Measurements from ENCODE around the gene ACTA2.

GRCh38 chr10:88992921-88993524, 40.5 kb upstream of the ACTA2 start:
- TF ChIP-seq RFX5 (IDR thresholded peaks at IDR 0.05; ENCODE audit: low read length) (no peak), ELF1 (IDR thresholded peaks at IDR 0.05) (no peak), MAX (IDR thresholded peaks at IDR 0.05; ENCODE audit: low read depth) (no peak), JUND (IDR thresholded peaks at IDR 0.05) (no peak), RXRA (IDR thresholded peaks at IDR 0.05; ENCODE audit: borderline replicate concordance, low read depth) (no peak), EP300 (IDR thresholded peaks at IDR 0.05; ENCODE audit: borderline replicate concordance in 1 of 2, low read depth in 1 of 2, low read length in 1 of 2) (no peak), POLR2AphosphoS5 (IDR thresholded peaks at IDR 0.05; ENCODE audit: low read depth, low read length) (no peak), NFIC (IDR thresholded peaks at IDR 0.05; ENCODE audit: borderline replicate concordance) (no peak), RAD21 (IDR thresholded peaks at IDR 0.05; ENCODE audit: low read length) (no peak), FOXM1 (IDR thresholded peaks at IDR 0.05; ENCODE audit: low read depth) (no peak), FOSL2 (IDR thresholded peaks at IDR 0.05; ENCODE audit: borderline replicate concordance, low read depth) (no peak), SIN3A (IDR thresholded peaks at IDR 0.05; ENCODE audit: borderline replicate concordance, low read depth, low read length) (no peak), GATA2 (CRISPR knock-in tag; IDR thresholded peaks at IDR 0.05) (no peak)
- TF ChIP-seq, protein P1, sequence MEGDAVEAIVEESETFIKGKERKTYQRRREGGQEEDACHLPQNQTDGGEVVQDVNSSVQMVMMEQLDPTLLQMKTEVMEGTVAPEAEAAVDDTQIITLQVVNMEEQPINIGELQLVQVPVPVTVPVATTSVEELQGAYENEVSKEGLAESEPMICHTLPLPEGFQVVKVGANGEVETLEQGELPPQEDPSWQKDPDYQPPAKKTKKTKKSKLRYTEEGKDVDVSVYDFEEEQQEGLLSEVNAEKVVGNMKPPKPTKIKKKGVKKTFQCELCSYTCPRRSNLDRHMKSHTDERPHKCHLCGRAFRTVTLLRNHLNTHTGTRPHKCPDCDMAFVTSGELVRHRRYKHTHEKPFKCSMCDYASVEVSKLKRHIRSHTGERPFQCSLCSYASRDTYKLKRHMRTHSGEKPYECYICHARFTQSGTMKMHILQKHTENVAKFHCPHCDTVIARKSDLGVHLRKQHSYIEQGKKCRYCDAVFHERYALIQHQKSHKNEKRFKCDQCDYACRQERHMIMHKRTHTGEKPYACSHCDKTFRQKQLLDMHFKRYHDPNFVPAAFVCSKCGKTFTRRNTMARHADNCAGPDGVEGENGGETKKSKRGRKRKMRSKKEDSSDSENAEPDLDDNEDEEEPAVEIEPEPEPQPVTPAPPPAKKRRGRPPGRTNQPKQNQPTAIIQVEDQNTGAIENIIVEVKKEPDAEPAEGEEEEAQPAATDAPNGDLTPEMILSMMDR (IDR thresholded peaks at IDR 0.05): no peak

All from SK-N-SH (cell line).